Fibroblast of the aortic adventitia (primary cell): ENCODE results near the gene NLRP5. TPM values are rescaled to one million over a fixed set of nuclear protein-coding genes. Genes with fewer than 3 reads are reported as not detected.

Source experiments
- DNase-seq: peaks from one replicate; pipeline ENCODE4 v3.0.0-alpha.2; 2010; ENCODE audit warnings: low read depth
- H3K4me3 ChIP-seq: 2 replicates; pipeline ENCODE4 v1.5.1; 2011; ENCODE audit warnings: low read depth, mild to moderate bottlenecking, control low read depth, low read length, moderate library complexity
- total RNA-seq: library from RNA; depleted of rRNA; stranded (reverse); fragments of >200 nt; gene quantifications from 2 replicates; pipeline ENCODE4 v1.2.3, GENCODE V29; 2012; ENCODE audit warnings: low replicate concordance
- TF ChIP-seq, protein P1 (sequence below): IDR thresholded peaks from 2 replicates; pipeline ENCODE4 v1.5.1; 2011; ENCODE audit warnings: mild to moderate bottlenecking, low read length, control low read depth, inconsistent platforms; ENCODE audit not compliant: insufficient read depth

NLRP5 gene
- total RNA-seq, 1 donor, result not detected

DNA sequence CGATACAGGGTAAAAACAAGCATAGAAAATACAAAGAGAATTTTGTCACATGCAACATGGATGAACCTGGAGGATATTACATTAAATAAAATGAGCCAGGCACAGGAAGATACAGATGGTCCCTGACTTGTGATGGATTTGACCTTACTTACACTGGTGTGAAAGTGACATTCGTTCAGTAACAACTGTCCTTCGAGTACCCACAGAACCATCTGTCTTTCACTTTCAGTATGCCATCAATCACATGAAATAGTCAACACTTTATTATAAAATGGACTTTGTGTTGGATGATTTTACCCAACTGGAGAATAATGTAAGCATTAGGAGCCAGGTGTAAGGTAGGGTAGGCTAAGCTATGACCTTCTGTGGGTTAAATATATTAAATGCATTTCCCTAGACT, 83.1 kb downstream of the NLRP5 start:
- TF ChIP-seq, protein P1, sequence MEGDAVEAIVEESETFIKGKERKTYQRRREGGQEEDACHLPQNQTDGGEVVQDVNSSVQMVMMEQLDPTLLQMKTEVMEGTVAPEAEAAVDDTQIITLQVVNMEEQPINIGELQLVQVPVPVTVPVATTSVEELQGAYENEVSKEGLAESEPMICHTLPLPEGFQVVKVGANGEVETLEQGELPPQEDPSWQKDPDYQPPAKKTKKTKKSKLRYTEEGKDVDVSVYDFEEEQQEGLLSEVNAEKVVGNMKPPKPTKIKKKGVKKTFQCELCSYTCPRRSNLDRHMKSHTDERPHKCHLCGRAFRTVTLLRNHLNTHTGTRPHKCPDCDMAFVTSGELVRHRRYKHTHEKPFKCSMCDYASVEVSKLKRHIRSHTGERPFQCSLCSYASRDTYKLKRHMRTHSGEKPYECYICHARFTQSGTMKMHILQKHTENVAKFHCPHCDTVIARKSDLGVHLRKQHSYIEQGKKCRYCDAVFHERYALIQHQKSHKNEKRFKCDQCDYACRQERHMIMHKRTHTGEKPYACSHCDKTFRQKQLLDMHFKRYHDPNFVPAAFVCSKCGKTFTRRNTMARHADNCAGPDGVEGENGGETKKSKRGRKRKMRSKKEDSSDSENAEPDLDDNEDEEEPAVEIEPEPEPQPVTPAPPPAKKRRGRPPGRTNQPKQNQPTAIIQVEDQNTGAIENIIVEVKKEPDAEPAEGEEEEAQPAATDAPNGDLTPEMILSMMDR, result no peak
- H3K4me3 ChIP-seq, result no peak overlapping the region
- DNase-seq, result no peak

- no peak overlapping the region for H3K4me3 ChIP-seq
- TF ChIP-seq, protein P1, result peak; percentile 24
- no peak for DNase-seq
These were observed 84.6 kb downstream of the NLRP5 start for GRCh38 chr19:56071151-56071550.

DNA sequence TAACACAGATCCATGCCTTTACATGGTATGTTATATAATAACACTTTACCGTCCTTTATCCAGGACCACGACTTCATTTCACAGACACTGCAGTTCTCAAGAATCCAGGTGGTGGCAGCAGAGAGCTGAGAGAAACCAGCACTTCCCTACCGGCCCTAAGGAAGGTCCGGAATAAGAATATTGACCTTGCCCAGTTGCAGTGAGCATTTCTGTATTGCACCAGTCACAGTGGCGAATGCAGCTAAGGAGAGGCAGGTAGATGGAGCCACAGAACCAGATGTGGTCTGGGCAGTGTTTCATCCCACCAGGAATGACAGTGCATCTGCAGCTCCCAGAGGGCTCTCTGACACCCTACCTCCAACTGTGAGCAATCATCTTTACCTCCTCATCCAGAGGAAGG, 89.9 kb downstream of the NLRP5 start:
- H3K4me3 ChIP-seq, result no peak overlapping the region
- DNase-seq, result peak; percentile 73
- TF ChIP-seq, protein P1, result peak; percentile 93

DNA sequence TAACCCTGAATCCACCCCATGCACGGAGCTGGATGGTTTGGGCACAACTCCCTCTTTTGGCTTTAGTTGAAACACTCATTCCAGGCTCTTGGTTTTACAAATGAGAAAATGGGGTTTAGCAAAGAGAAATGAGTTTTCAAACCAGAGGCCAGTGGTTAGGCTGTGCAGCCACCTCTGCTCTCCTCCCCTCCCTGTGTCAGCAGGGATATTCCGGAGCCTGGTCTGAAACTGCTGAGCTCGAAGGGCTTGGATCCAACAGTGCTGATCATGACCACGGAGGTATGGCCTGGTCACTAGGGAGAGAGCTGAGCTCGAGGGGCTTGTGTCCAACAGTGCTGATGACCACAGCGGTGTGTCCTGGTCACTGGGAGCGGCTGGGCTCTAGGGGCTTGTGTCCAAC, 93.0 kb downstream of the NLRP5 start:
- TF ChIP-seq, protein P1, result no peak
- DNase-seq, result no peak
- no peak overlapping the region for H3K4me3 ChIP-seq

- DNase-seq, result peak; percentile 81
- TF ChIP-seq, protein P1, result peak; percentile 58
- H3K4me3 ChIP-seq, result peak overlapping the region; percentile 61
These were observed 94.3 kb downstream of the NLRP5 start for GRCh38 chr19:56080669-56081401.

DNA sequence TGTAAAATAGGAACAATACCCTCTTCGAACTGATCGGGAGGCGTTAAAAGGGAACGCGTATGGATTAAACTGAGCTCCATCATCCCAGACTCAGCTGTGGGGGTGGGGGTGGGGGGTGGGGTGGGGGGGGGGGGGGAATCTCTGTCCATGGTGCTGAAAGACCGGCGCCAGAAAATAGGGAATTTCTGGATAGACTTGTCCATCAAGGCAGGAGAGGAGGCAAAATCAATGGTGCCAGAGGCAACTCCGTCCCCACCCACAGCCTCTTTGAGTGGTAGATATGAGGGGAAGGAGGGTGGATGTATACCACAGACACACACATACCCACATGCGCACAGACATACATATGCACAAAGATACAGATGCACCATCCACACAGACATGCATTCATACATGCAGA, 97.1 kb downstream of the NLRP5 start:
- no peak for DNase-seq
- no peak overlapping the region for H3K4me3 ChIP-seq
- TF ChIP-seq, protein P1, result no peak
